ENCODE results near the gene COL5A1. TPM values are rescaled to one million over a fixed set of nuclear protein-coding genes. Genes with fewer than 3 reads are reported as not detected.

The COL5A1 gene
- total RNA-seq, 1 experiment from 2014 or later = 9.5 TPM

GRCh38 chr9:134840511-134840910 lies 198.9 kb downstream of the COL5A1 start:
- H3K23me2 ChIP-seq (ENCODE audit: insufficient read length, low read depth, low read length, poor library complexity, severe bottlenecking) = no peaks in the 10 kb centered on the region
- H3K14ac ChIP-seq (ENCODE audit: insufficient read depth, low read length) = no peak overlapping the region
- peaks cover 0 to 4% of the 10 kb centered on the region in 2 experiments; a peak in 1 of 4 replicates for H3K4me1 Mint-ChIP-seq
- no peak overlapping the region for H2BK20ac ChIP-seq (ENCODE audit: low read depth, low read length, poor library complexity, severe bottlenecking)
- H3K4me1 ChIP-seq (ENCODE audit: insufficient read depth, low read length) = no peaks in the 10 kb centered on the region
- no peaks in the 10 kb centered on the region for H3K79me2 ChIP-seq (ENCODE audit: insufficient read depth, low read length)
- H3K4me2 ChIP-seq (ENCODE audit: insufficient read depth, insufficient read length, low read length) = no peak overlapping the region
- H3K18ac ChIP-seq (ENCODE audit: insufficient read length, low read depth, low read length) = no peak overlapping the region
- H2BK5ac ChIP-seq (ENCODE audit: insufficient read length, low read length) = no peak overlapping the region
- no peaks in the 10 kb centered on the region for H3K36me3 Mint-ChIP-seq (ENCODE audit: insufficient read depth in 1 of 3, low read depth in 3 of 3)
- WGBS (ENCODE audit: extremely low coverage, insufficient read length, low lambda C conversion rate) = no CpG with 5 or more reads among the region's 12 CpGs
- H2BK120ac ChIP-seq (ENCODE audit: low read depth, low read length, poor library complexity, severe bottlenecking) = no peak overlapping the region
- H3T11ph ChIP-seq (ENCODE audit: low read length) = no peak overlapping the region
- H3K9me3 Mint-ChIP-seq = no peaks in the 10 kb centered on the region
- H3K27ac Mint-ChIP-seq = no peak overlapping the region
- H3K27me3 Mint-ChIP-seq (ENCODE audit: low read depth) = no peaks in the 10 kb centered on the region
- H4K91ac ChIP-seq (ENCODE audit: insufficient read length, low read depth, low read length) = no peak overlapping the region
- no peak overlapping the region for H2AK5ac ChIP-seq (ENCODE audit: insufficient read length, low read length)
- no peaks in the 10 kb centered on the region for H4K20me1 ChIP-seq (ENCODE audit: control insufficient read depth, insufficient read depth, insufficient read length)
- no peak overlapping the region for H2BK12ac ChIP-seq (ENCODE audit: insufficient read length, low read depth, low read length)
- H3K27me3 ChIP-seq (ENCODE audit: insufficient read depth, low read length) = no peaks in the 10 kb centered on the region
- no peaks in the 10 kb centered on the region for H3K9me3 ChIP-seq (ENCODE audit: control insufficient read depth, low read depth, low read length)
- no peak overlapping the region for H3K23ac ChIP-seq (ENCODE audit: insufficient read length, low read depth, low read length)
- H4K8ac ChIP-seq (replicated peaks; ENCODE audit: insufficient read length, low read depth, low read length) = no peak overlapping the region
- TF ChIP-seq CTCF (conservative IDR thresholded peaks at IDR 0.05) = no peak
- no peak overlapping the region for H2AFZ ChIP-seq (ENCODE audit: low read length)
- H2BK15ac ChIP-seq (ENCODE audit: low read depth, low read length) = no peak overlapping the region
- no peaks in the 10 kb centered on the region for H3K79me1 ChIP-seq (ENCODE audit: insufficient read depth, low read depth, low read length, poor library complexity, severe bottlenecking)
- no peak overlapping the region for H3K4ac ChIP-seq (ENCODE audit: low read depth, low read length)
- H3K27ac ChIP-seq (ENCODE audit: insufficient read length, low read depth, low read length) = no peak overlapping the region
- no peak overlapping the region for H3K4me3 Mint-ChIP-seq
- H3K56ac ChIP-seq (ENCODE audit: insufficient read length, low read depth, low read length) = no peak overlapping the region
- DNase-seq = no peak
- H3K9ac ChIP-seq (ENCODE audit: extremely low read depth, insufficient read length, low read length) = no peak overlapping the region
- no peak overlapping the region for H4K5ac ChIP-seq (ENCODE audit: insufficient read length, low read depth, low read length)
